Stimulated activated CD8-positive, alpha-beta memory T cell treated with anti-CD3 and anti-CD28 coated beads, Interleukin-15, amount 100 ng/mL, for 4 hours (primary cell): ENCODE results near the gene PRRC2C.
A peak's percentile ranks its signal among the peaks of the same experiment; 100 is the strongest.
"Not testable (repeated sequence)": the region's sequence is repeated elsewhere in the genome, so short reads cannot be mapped to it uniquely, and the experiment has no call there.

Source experiments
- DNase-seq, 2 donors: peaks; one replicate each; pipeline ENCODE4 v3.0.0-alpha.2; 2020; ENCODE audit warnings: low read depth in 2 of 2

Gene PRRC2C

DNA sequence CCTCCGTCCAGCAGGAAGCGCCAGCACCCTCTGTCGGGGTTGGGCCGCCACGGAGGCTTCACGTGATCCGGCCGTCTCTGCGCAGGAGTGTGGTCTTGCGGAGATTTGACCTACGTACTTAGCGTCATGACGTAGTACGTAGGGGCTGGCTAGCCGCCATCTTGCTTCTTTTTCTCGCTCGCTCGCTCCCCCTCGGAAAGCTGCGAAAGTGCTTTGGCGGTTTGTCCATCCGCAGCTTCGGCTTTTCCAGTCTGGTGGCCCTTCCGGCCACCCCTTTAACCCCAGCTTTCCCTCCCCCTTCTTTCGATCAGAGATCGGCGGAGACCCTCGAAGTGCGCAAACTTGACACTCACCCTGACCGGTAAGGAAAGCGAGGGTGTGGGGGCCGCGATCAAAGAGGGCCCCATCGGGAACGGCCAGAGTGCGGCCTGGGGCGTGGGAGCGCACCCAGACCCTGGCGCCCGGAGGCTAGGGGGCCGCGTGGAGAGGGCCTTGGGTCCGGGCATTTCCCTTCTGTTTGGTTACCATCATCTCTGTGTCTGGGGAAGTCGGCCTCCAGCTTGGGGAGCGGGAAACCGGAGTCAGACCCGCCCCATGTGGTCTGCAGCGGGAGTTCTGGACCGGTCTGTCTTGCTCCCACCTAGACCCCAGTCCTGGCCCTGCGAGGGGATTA is at the start of gene PRRC2C:
PRRC2C (plus strand) TSS at position 156 of the 673 bp plus-strand sequence. CDS start 26,559 bp downstream, outside the sequence.
- DNase-seq = peak; percentile 83 to 91

- DNase-seq = no peak
Measured at GRCh38 chr1:171438441-171438840, 46.9 kb upstream of the PRRC2C start.

DNA sequence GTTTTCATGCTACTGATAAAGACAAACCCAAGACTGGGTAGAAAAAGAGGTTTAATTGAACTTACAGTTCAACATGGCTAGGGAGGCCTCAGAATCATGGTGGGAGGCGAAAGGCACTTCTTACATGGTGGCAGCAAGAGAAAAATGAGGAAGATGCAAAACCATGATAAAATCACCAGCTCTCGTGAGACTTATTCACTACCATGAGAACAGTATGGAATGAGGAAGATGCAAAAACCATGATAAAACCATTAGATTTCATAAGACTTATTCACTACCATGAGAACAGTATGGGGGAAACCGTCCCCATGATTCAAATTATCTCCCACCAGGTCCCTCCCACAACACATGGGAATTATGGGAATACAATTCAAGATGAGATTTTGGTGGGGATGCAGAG is 45.1 kb upstream of the PRRC2C start:
- not testable (repeated sequence) for DNase-seq

GRCh38 chr1:171441278-171441895 is 43.9 kb upstream of the PRRC2C start:
- DNase-seq = not testable (repeated sequence)

- no peak for DNase-seq
Measured at GRCh38 chr1:171446386-171446785, 38.9 kb upstream of the PRRC2C start.

- no peak for DNase-seq
Measured at GRCh38 chr1:171455967-171456366, 29.4 kb upstream of the PRRC2C start.

DNA sequence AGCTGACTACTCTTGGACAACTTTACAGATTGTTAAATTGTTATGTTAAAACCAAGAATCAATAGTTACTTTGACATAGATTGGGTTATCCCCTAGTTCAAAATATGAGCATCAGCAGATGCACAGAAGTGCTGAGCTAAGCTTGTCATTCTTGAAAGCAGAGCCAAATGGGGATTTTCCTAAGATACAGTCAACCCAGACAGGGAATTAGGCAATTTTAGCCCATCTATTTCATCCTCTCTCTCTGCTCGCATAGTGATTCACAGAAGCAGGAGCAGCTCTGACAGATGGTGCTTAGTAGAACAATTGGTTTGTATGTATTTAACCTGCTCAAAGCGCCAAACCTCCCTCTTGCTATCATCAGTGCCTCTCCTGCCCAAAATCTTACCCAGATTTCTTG is 27.9 kb upstream of the PRRC2C start:
- DNase-seq = no peak

DNA sequence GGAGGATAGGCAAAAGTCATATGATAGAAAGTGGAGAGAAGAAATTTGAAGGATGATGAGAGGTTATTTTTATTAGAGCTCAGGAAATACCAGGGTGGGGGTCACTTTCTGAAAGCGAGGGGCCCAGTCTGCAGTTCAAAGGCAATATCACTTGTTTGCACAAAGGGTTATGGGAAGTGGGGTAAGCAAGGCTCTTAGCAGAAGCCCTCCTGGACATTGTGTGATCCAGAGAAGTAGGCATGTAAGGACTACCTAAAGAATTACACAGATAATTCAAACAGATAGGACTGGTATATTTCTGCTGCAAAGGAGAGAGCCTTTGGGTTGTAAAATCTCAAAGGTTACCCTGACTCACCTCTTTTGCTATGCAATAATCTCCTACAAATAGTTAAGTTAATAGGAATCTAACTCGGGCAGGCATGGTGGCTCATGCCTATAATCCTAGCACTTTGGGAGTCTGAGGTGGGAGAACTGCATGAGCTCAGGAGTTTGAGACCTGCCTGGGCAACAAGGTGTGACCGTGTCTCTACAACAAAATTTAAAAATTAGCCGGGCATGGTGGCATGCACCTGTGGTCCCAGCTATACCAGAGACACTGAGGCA is 25.2 kb upstream of the PRRC2C start:
- no peak for DNase-seq

DNA sequence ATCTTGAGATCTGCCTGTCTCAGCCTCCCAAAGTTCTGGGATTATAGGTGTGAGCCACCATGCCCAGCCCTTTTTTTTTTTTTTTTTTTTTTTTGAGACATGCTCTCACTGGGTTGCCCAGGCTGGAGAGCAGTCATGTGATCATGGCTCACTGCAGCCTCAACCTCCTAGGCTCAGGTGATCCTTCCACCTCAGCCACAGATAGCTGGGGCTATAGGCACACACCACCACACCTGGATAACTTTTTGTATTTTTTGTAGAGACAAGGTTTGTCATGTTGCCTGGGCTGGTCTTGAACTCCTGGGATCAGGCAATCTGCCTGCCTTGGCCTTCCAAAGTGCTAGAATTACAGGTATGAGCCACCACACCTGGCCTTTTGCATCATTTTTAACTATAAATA is 17.7 kb upstream of the PRRC2C start:
- no peak for DNase-seq

- DNase-seq = no peak
Measured at GRCh38 chr1:171468120-171468750, 17.1 kb upstream of the PRRC2C start.

- no peak for DNase-seq
Measured at GRCh38 chr1:171470726-171471125, 14.6 kb upstream of the PRRC2C start.

DNA sequence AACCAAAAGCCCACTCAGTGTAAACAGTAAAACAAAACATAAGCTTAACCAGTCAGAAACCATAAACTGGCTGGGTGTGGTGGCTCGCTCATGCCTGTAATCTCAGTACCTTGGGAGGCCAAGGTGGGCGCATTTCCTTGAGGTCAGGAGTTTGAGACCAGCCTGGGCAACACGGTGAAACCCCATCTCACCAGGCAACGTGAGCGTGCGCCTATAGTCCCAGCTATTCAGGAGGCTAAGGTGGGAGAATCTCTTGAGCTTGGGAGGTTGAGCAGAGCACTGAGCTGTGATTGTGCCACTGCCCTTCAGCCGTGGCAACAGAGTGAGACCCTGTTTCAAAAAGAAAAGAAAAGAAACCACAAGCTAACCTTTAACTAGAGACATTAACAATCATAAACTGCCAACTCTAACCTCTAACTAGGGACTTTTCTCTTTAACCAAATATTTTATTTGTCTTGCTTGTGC is 13.1 kb upstream of the PRRC2C start:
- DNase-seq = no peak

GRCh38 chr1:171476829-171477228 is 8.5 kb upstream of the PRRC2C start:
- no peak for DNase-seq

GRCh38 chr1:171477804-171478203 is 7.5 kb upstream of the PRRC2C start:
- no peak for DNase-seq

DNA sequence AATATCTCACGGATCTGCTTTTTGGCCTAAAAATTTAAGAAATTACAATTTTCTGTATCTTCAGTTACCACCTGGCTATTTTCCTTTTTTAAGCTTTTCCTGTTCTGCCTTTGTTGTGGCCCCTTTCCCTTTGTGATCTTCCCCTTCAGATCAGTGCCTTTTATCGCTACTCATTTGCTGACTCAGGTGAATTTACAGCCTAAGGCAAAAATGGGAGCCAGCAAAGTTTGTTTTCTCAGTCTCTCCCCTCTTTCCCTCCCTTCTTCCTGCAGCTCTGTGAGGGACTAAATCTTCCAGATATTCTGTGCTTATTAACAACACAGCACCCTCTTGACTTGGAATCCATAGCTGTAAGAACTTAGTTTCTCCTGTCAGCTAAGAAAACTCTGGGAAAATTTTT is 5.3 kb upstream of the PRRC2C start:
- no peak for DNase-seq

GRCh38 chr1:171484760-171485374 is 463 bp upstream of the PRRC2C start:
- DNase-seq = no peak

GRCh38 chr1:171486048-171486519 is 754 bp downstream of the PRRC2C start:
- DNase-seq = peak; percentile 50 to 64

- no peak for DNase-seq
Measured at GRCh38 chr1:171487038-171487437, 1.7 kb downstream of the PRRC2C start.

GRCh38 chr1:171488190-171488929 is 3.0 kb downstream of the PRRC2C start:
- DNase-seq = no peak

DNA sequence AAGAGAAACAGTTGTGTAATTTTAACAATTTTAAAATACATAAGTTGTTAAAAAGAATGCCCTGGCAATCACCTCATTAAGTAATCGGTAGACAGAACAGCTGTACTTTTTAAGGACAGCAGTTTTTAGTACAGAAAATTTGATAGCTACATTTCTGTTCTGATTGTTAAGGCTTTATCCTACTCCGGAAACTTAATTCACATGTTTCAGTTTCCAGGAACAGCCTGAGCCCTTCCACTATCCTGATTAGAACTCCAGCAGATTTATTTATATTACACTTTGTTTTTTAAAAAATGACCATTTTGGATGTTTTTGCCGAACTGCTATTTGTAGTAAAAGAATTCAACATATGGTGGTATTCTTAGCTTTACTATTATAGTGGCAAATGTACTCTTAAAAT is 8.7 kb downstream of the PRRC2C start:
- DNase-seq = no peak

GRCh38 chr1:171495444-171495843 is 10.1 kb downstream of the PRRC2C start:
- DNase-seq = no peak
